IMR-90 (cell line): Measurements from ENCODE around the gene PCDHGB3. TPM values are rescaled to one million over a fixed set of nuclear protein-coding genes. Genes with fewer than 3 reads are reported as not detected.

Experiments used
- ATAC-seq: fragments of 200-7000 bp; cut with Tn5 transposase; 2 replicates; pipeline ENCODE4 v1.9.1; 2020; ENCODE audit warnings: low read depth, mild to moderate bottlenecking, moderate library complexity
- BruUV-seq: library from RNA; stranded (reverse); fragments of 400-500 nt; replicated peaks from 2 replicates; lab custom pipeline; 2021; lab: Mats Ljungman, UMichigan
- CTCF ChIA-PET: fragments of 300-600 bp; formaldehyde crosslinking; extraction: SDS; loops from one replicate; lab custom pipeline; 2021; ENCODE audit warnings: antibody characterized with exemption; lab: Yijun Ruan, JAX
- POLR2A ChIA-PET: fragments of 300-600 bp; sonication (Branson Sonifier 250); formaldehyde crosslinking; loops from one replicate; lab custom pipeline; 2022; ENCODE audit warnings: antibody characterized with exemption; ENCODE audit not compliant: unreplicated experiment; lab: Charles Lee
- DNase-seq: peaks from one replicate; pipeline ENCODE4 v3.0.0; 2013
- H2AFZ ChIP-seq: replicated peaks from 2 replicates; pipeline ENCODE3; 2013; ENCODE audit warnings: low read length, mild to moderate bottlenecking; ENCODE audit not compliant: poor library complexity
- H2AK5ac ChIP-seq: 2 replicates; pipeline ENCODE4 v1.6.1; 2013; ENCODE audit warnings: low read depth, low read length, inconsistent platforms
- H2AK9ac ChIP-seq: replicated peaks from 2 replicates; pipeline ENCODE3; 2013; ENCODE audit warnings: mild to moderate bottlenecking, low read depth, low read length, moderate library complexity; ENCODE audit not compliant: poor library complexity
- H2BK120ac ChIP-seq: 2 replicates; pipeline ENCODE4 v1.6.1; 2013; ENCODE audit warnings: low read depth, low read length, inconsistent platforms
- H2BK15ac ChIP-seq: 3 replicates; pipeline ENCODE4 v1.6.1; 2013; ENCODE audit warnings: low read depth, low read length, inconsistent platforms
- H2BK20ac ChIP-seq: 2 replicates; pipeline ENCODE4 v1.6.1; 2013; ENCODE audit warnings: low read depth, mild to moderate bottlenecking, inconsistent platforms, low read length, moderate library complexity
- H2BK5ac ChIP-seq: 2 replicates; pipeline ENCODE4 v1.6.1; 2013; ENCODE audit warnings: mild to moderate bottlenecking, low read depth, low read length, inconsistent platforms; ENCODE audit not compliant: poor library complexity, severe bottlenecking
- H3K14ac ChIP-seq: replicated peaks from 2 replicates; pipeline ENCODE4 v1.6.1; 2013; ENCODE audit warnings: low read depth, low read length, inconsistent platforms
- H3K18ac ChIP-seq: 2 replicates; pipeline ENCODE4 v1.6.1; 2013; ENCODE audit warnings: low read depth, low read length, control low read depth
- H3K23ac ChIP-seq: 2 replicates; pipeline ENCODE4 v1.6.1; 2013; ENCODE audit warnings: low read depth, low read length, inconsistent platforms
- H3K27ac ChIP-seq: 2 replicates; pipeline ENCODE4 v1.5.1; 2013; ENCODE audit warnings: mild to moderate bottlenecking, control low read depth, low read length; ENCODE audit not compliant: insufficient read depth
- H3K27me3 ChIP-seq: 2 replicates; pipeline ENCODE4 v1.6.1; 2013; ENCODE audit warnings: low read length; ENCODE audit not compliant: control insufficient read depth, insufficient read depth
- H3K36me3 ChIP-seq: 2 replicates; pipeline ENCODE4 v1.6.1; 2013; ENCODE audit warnings: low read length, mixed read lengths; ENCODE audit not compliant: control insufficient read depth, insufficient read depth
- H3K4ac ChIP-seq: 2 replicates; pipeline ENCODE4 v1.6.1; 2013; ENCODE audit warnings: low read depth, low read length, inconsistent platforms
- H3K4me1 ChIP-seq: 2 replicates; pipeline ENCODE4 v1.6.1; 2013; ENCODE audit warnings: low read length, mixed read lengths; ENCODE audit not compliant: control insufficient read depth, insufficient read depth
- H3K4me2 ChIP-seq: 2 replicates; pipeline ENCODE4 v1.6.1; 2013; ENCODE audit warnings: low read depth, mild to moderate bottlenecking, control low read depth, low read length, moderate library complexity
- H3K4me3 ChIP-seq: 2 replicates; pipeline ENCODE4 v1.5.1; 2013; ENCODE audit warnings: low read depth, mild to moderate bottlenecking, control low read depth, low read length, moderate library complexity; ENCODE audit not compliant: insufficient read depth
- H3K56ac ChIP-seq: 2 replicates; pipeline ENCODE4 v1.6.1; 2013; ENCODE audit warnings: low read length, inconsistent platforms; ENCODE audit not compliant: insufficient read depth; ENCODE audit errors: extremely low read depth
- H3K79me1 ChIP-seq, 2 experiments: 2 replicates each; pipeline ENCODE4 v1.6.1; 2013; ENCODE audit warnings: low read length in 2 of 2, inconsistent platforms in 1 of 2, low read depth in 1 of 2
- H3K9ac ChIP-seq: 2 replicates; pipeline ENCODE4 v1.6.1; 2013; ENCODE audit warnings: low read depth, low read length, control low read depth
- H3K9me1 ChIP-seq: 2 replicates; pipeline ENCODE4 v1.6.1; 2013; ENCODE audit warnings: low read length, inconsistent platforms; ENCODE audit not compliant: insufficient read depth
- H3K9me3 ChIP-seq: 2 replicates; pipeline ENCODE4 v1.6.1; 2013; ENCODE audit warnings: low read length; ENCODE audit not compliant: control insufficient read depth, insufficient read depth
- H4K20me1 ChIP-seq: 2 replicates; pipeline ENCODE4 v1.6.1; 2013; ENCODE audit warnings: low read length, inconsistent platforms; ENCODE audit not compliant: insufficient read depth
- H4K5ac ChIP-seq: 2 replicates; pipeline ENCODE4 v1.6.1; 2013; ENCODE audit warnings: mild to moderate bottlenecking, low read depth, low read length, control low read depth
- H4K8ac ChIP-seq, 2 experiments: 2 replicates each; pipeline ENCODE4 v1.6.1; 2013; ENCODE audit warnings: low read depth in 2 of 2, low read length in 2 of 2, control low read depth in 1 of 2, inconsistent platforms in 1 of 2
- H4K91ac ChIP-seq: 2 replicates; pipeline ENCODE4 v1.6.1; 2013; ENCODE audit warnings: low read depth, low read length, inconsistent platforms; ENCODE audit not compliant: insufficient read depth
- BHLHE40 ChIP-seq: fragments of 150-350 bp; IDR thresholded peaks from 2 replicates; pipeline ENCODE4 v1.6.1; 2016; ENCODE audit warnings: mild to moderate bottlenecking, low read depth, low read length
- CEBPB ChIP-seq: IDR thresholded peaks from 2 replicates; pipeline ENCODE4 v1.6.1; 2012; ENCODE audit warnings: low read depth, low read length, improper control_type of control experiment
- CHD1 ChIP-seq: IDR thresholded peaks from 2 replicates; pipeline ENCODE4 v1.6.1; 2012; ENCODE audit warnings: low read depth, low read length, improper control_type of control experiment
- FOS ChIP-seq: fragments of 150-350 bp; IDR thresholded peaks from 2 replicates; pipeline ENCODE4 v1.6.1; 2016; ENCODE audit warnings: low read depth, low read length
- MAFK ChIP-seq: IDR thresholded peaks from 2 replicates; pipeline ENCODE4 v1.6.1; 2012; ENCODE audit warnings: low read depth, low read length, improper control_type of control experiment
- MAZ ChIP-seq: IDR thresholded peaks from 2 replicates; pipeline ENCODE4 v1.6.1; 2012; ENCODE audit warnings: low read depth, mild to moderate bottlenecking, low read length, improper control_type of control experiment, moderate library complexity, borderline replicate concordance
- MXI1 ChIP-seq: IDR thresholded peaks from 2 replicates; pipeline ENCODE4 v1.6.1; 2012; ENCODE audit warnings: low read depth, mild to moderate bottlenecking, low read length, moderate library complexity, borderline replicate concordance
- NFE2L2 ChIP-seq: fragments of 150-350 bp; IDR thresholded peaks from 2 replicates; pipeline ENCODE4 v1.6.1; 2016; ENCODE audit warnings: low read depth, mild to moderate bottlenecking, low read length
- POLR2A ChIP-seq: IDR thresholded peaks from 2 replicates; pipeline ENCODE4 v1.6.1; 2012; ENCODE audit warnings: mild to moderate bottlenecking, low read depth, low read length
- RAD21 ChIP-seq: IDR thresholded peaks from 2 replicates; pipeline ENCODE4 v1.6.1; 2012; ENCODE audit warnings: low read length, improper control_type of control experiment
- RCOR1 ChIP-seq: IDR thresholded peaks from 2 replicates; pipeline ENCODE4 v1.6.1; 2012; ENCODE audit warnings: mild to moderate bottlenecking, low read length, improper control_type of control experiment; ENCODE audit not compliant: insufficient replicate concordance
- RFX5 ChIP-seq: IDR thresholded peaks from 2 replicates; pipeline ENCODE4 v1.8.0; 2012; ENCODE audit warnings: low read depth, mild to moderate bottlenecking, low read length, moderate library complexity
- SMC3 ChIP-seq: fragments of 150-350 bp; IDR thresholded peaks from 2 replicates; pipeline ENCODE4 v1.6.1; 2016; ENCODE audit warnings: low read depth, mild to moderate bottlenecking, antibody characterized with exemption, low read length, moderate library complexity
- WGBS, 2 experiments: methylation state at CpG; one replicate each; pipeline versions ENCODE4 v1.1.5 to v1.1.7; 2013; ENCODE audit warnings: missing lambda C conversion rate in 2 of 2; ENCODE audit not compliant: insufficient read length in 1 of 2; ENCODE audit errors: extremely low coverage in 2 of 2; 5-methylcytosine and 5-hydroxymethylcytosine counted together
- dilution Hi-C: fragments of 300-500 bp; cut with HindIII; formaldehyde crosslinking; loops from one replicate; pipeline ENCODE4 v1.14.3; 2018; ENCODE audit warnings: low sequenced_read_pairs; ENCODE audit not compliant: unreplicated experiment
- in situ Hi-C: fragments of 300-500 bp; cut with MboI; formaldehyde crosslinking; loops from 3 replicates; pipeline ENCODE4 v1.14.3; 2019; ENCODE audit warnings: low sequenced_read_pairs, inconsistent platforms, mixed read lengths
- intact Hi-C: fragments of 100-400 bp; cut with micrococcal nuclease; formaldehyde crosslinking; loops from 2 replicates; pipeline ENCODE4 v1.10.0; 2022
- polyA plus RNA-seq, 3 experiments: library from polyadenylated mRNA; depleted of rRNA; stranded (reverse); fragments of >200 nt; gene quantifications; 2 replicates each; pipeline ENCODE4 v1.2.3, GENCODE V29; 2012; ENCODE audit warnings: low replicate concordance in 1 of 3
- total RNA-seq: library from RNA; depleted of rRNA; stranded (reverse); fragments of >200 nt; gene quantifications from 2 replicates; pipeline ENCODE4 v1.2.3, GENCODE V29; 2012
- TF ChIP-seq, protein P1 (sequence below): fragments of 150-350 bp; IDR thresholded peaks from 2 replicates; pipeline ENCODE4 v1.6.1; 2017; ENCODE audit warnings: mild to moderate bottlenecking, antibody characterized with exemption, low read length, low read depth
- TF ChIP-seq, protein P2 (sequence below): fragments of 150-350 bp; IDR thresholded peaks from 2 replicates; pipeline ENCODE4 v1.6.1; 2016; ENCODE audit warnings: low read depth, mild to moderate bottlenecking, low read length, moderate library complexity, borderline replicate concordance

The PCDHGB3 gene
- total and polyA plus RNA-seq, 2 of the 4 experiments (the other 2 are of a cell fraction), result 3.4 to 5.9 TPM

DNA sequence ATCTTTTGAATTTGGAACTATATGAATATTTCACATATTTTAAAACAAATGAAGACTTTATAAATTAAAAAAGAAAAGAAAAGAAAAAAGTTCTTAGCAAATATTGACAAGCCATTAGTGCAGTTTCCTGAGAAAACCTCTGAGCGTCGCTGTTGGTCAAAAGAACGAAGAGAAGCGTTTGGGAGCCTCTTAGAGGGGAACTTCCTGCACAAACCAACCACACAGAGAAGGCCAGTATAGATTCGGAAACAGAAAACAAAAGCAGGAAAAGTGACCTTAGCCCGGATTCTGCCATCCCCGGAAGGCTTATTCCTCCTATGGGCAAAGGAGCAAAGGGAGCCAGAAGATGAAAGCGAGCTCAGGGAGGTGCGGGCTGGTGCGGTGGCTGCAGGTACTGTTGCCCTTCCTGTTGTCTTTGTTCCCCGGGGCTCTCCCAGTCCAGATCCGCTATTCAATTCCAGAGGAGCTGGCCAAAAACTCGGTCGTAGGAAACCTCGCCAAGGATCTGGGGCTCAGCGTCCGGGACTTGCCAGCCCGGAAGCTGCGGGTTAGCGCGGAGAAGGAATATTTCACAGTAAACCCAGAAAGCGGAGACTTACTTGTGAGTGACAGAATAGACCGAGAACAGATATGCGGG, 10.1 kb upstream of the PCDHGB3 start, which contains the start of gene PCDHGB2:
Gene PCDHGB2, plus strand, starts transcription at position 205 of the 637 bp plus-strand sequence. Its CDS starts 142 bp downstream, at position 347.
- Histone ChIP-seq H2AK5ac (no peak within 1 kb of the TSS), H2AK9ac (no peak within 1 kb of the TSS), H3K18ac (peak within 1 kb of the TSS; percentile 67; the same call in 1 of the 2 replicates), H3K79me1 (no peaks in the 10 kb centered on the region; a peak in 1 of 4 replicates), H3K56ac (no peak within 1 kb of the TSS), H3K9me1 (no peaks in the 10 kb centered on the region), H4K8ac (peak within 1 kb of the TSS in 1 of 2 experiments; percentile 56; a peak in 2 of 4 replicates), H2BK15ac (no peak within 1 kb of the TSS), H3K14ac (no peak within 1 kb of the TSS), H4K5ac (peak within 1 kb of the TSS; percentile 67; the same call in 1 of the 2 replicates), H3K27me3 (peaks cover 2% of the 10 kb centered on the region; the same call in 1 of the 2 replicates), H4K91ac (no peak within 1 kb of the TSS), H3K9me3 (peaks cover 63% of the 10 kb centered on the region), H3K4me3 (peak within 1 kb of the TSS; percentile 61), H2BK20ac (no peak within 1 kb of the TSS), H2BK5ac (no peak within 1 kb of the TSS), H3K9ac (peak within 1 kb of the TSS; percentile 67; the same call in 1 of the 2 replicates), H2AFZ (peak within 1 kb of the TSS; percentile 73), H2BK120ac (no peak within 1 kb of the TSS), H3K4me2 (peak within 1 kb of the TSS; percentile 71; the same call in 1 of the 2 replicates), H3K36me3 (peaks cover 6% of the 10 kb centered on the region; the same call in 1 of the 2 replicates), H3K23ac (no peak within 1 kb of the TSS), H4K20me1 (no peaks in the 10 kb centered on the region), H3K27ac (0 out of 2 replicates have a peak within 1 kb of the TSS, but pooled peaks have one; percentile 49), H3K4me1 (no peaks in the 10 kb centered on the region), H3K4ac (peak within 1 kb of the TSS; percentile 38; the same call in 1 of the 2 replicates)
- POLR2A ChIA-PET, result no interaction called here
- intact Hi-C loops, result loop anchor here (5.0 kb wide), 1 partner anchor 33 kb away; no protein-coding TSS in a partner anchor
- in situ Hi-C loops, result no loop called here
- ATAC-seq, result peak; percentile 38
- peak; percentile 64 for DNase-seq
- BruUV-seq, result no TSS peak
- CTCF ChIA-PET, result interaction anchor here (0.7 kb wide), 1 partner anchor 39 kb away, joined by 3 read pairs; the partner anchor contains the start of gene TAF7
- 24% methylated on average over 8 of the region's 24 CpGs; no CpG with 5 or more reads in 1 of the 2 experiments for WGBS, 2 experiments
- dilution Hi-C loops, result no loop called here
- no peak for TF ChIP-seq FOS
- TF ChIP-seq, protein P1, sequence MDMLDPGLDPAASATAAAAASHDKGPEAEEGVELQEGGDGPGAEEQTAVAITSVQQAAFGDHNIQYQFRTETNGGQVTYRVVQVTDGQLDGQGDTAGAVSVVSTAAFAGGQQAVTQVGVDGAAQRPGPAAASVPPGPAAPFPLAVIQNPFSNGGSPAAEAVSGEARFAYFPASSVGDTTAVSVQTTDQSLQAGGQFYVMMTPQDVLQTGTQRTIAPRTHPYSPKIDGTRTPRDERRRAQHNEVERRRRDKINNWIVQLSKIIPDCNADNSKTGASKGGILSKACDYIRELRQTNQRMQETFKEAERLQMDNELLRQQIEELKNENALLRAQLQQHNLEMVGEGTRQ, result no peak
- TF ChIP-seq MXI1, result no peak
- TF ChIP-seq RCOR1, result no peak
- TF ChIP-seq SMC3, result no peak
- no peak for TF ChIP-seq NFE2L2
- TF ChIP-seq BHLHE40, result no peak
- TF ChIP-seq, protein P2, sequence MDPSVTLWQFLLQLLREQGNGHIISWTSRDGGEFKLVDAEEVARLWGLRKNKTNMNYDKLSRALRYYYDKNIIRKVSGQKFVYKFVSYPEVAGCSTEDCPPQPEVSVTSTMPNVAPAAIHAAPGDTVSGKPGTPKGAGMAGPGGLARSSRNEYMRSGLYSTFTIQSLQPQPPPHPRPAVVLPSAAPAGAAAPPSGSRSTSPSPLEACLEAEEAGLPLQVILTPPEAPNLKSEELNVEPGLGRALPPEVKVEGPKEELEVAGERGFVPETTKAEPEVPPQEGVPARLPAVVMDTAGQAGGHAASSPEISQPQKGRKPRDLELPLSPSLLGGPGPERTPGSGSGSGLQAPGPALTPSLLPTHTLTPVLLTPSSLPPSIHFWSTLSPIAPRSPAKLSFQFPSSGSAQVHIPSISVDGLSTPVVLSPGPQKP, result no peak
- TF ChIP-seq MAZ, result no peak
- TF ChIP-seq RFX5, result no peak
- TF ChIP-seq MAFK, result no peak
- no peak for TF ChIP-seq CHD1
- TF ChIP-seq RAD21, result peak; percentile 45
- TF ChIP-seq POLR2A, result no peak
- TF ChIP-seq CEBPB, result no peak
